Measurements from ENCODE around the gene KIF4A.

GRCh38 chrX:70338290-70338689 is 48.4 kb downstream of the KIF4A start:
- TF ChIP-seq CTCF (IDR thresholded peaks at IDR 0.05) (no peak), ZFX (IDR thresholded peaks at IDR 0.05; ENCODE audit: borderline replicate concordance) (no peak)

Measured in 22Rv1 (cell line).